RWPE2 (cell line): ENCODE measurements around the gene THY1.
A peak's percentile ranks its signal among the peaks of the same experiment; 100 is the strongest.

Source experiments
- ATAC-seq: fragments of 200-7000 bp; cut with Tn5 transposase; 3 replicates; pipeline ENCODE4 v1.9.1; 2021; ENCODE audit warnings: low read depth
- DNase-seq: peaks from one replicate; pipeline ENCODE4 v3.0.0-alpha.2; 2020; ENCODE audit warnings: low spot score
- H3K27ac ChIP-seq: fragments of 450-650 bp; 2 replicates; pipeline ENCODE4 v1.5.1; 2017; ENCODE audit warnings: mild to moderate bottlenecking; ENCODE audit not compliant: poor library complexity, severe bottlenecking
- H3K27me3 ChIP-seq: fragments of 250-450 bp; sonication (Bioruptor Pico); 2 replicates; pipeline ENCODE4 v1.5.1; 2021; ENCODE audit warnings: mild to moderate bottlenecking, moderate library complexity; ENCODE audit not compliant: insufficient read depth, poor library complexity, severe bottlenecking
- H3K36me3 ChIP-seq: fragments of 250-450 bp; sonication (Bioruptor Pico); 2 replicates; pipeline ENCODE4 v1.5.1; 2020; ENCODE audit warnings: low read depth, mild to moderate bottlenecking, moderate library complexity
- H3K4me1 ChIP-seq: fragments of 250-450 bp; sonication (Bioruptor Pico); 2 replicates; pipeline ENCODE4 v1.5.1; 2021; ENCODE audit warnings: mild to moderate bottlenecking, moderate library complexity; ENCODE audit not compliant: insufficient read depth, poor library complexity, severe bottlenecking
- H3K4me3 ChIP-seq: fragments of 250-450 bp; sonication (Bioruptor Pico); 2 replicates; pipeline ENCODE4 v1.5.1; 2021; ENCODE audit warnings: mild to moderate bottlenecking, moderate library complexity; ENCODE audit not compliant: severe bottlenecking
- H3K9me3 ChIP-seq: fragments of 250-450 bp; sonication (Bioruptor Pico); 2 replicates; pipeline ENCODE4 v1.5.1; 2021; ENCODE audit warnings: mild to moderate bottlenecking, moderate library complexity; ENCODE audit not compliant: severe bottlenecking
- TF ChIP-seq, protein P1 (sequence below): fragments of 450-650 bp; IDR thresholded peaks from one replicate; pipeline ENCODE4 v1.5.1; 2017; ENCODE audit warnings: mild to moderate bottlenecking, moderate library complexity; ENCODE audit not compliant: poor library complexity, severe bottlenecking

Gene THY1

GRCh38 chr11:119419834-119420492, 3.0 kb downstream of the THY1 start:
- Histone ChIP-seq H3K27ac (no peak overlapping the region), H3K9me3 (no peaks in the 10 kb centered on the region), H3K27me3 (peaks cover 31% of the 10 kb centered on the region), H3K36me3 (no peaks in the 10 kb centered on the region), H3K4me1 (no peaks in the 10 kb centered on the region), H3K4me3 (no peak overlapping the region)
- TF ChIP-seq, protein P1, sequence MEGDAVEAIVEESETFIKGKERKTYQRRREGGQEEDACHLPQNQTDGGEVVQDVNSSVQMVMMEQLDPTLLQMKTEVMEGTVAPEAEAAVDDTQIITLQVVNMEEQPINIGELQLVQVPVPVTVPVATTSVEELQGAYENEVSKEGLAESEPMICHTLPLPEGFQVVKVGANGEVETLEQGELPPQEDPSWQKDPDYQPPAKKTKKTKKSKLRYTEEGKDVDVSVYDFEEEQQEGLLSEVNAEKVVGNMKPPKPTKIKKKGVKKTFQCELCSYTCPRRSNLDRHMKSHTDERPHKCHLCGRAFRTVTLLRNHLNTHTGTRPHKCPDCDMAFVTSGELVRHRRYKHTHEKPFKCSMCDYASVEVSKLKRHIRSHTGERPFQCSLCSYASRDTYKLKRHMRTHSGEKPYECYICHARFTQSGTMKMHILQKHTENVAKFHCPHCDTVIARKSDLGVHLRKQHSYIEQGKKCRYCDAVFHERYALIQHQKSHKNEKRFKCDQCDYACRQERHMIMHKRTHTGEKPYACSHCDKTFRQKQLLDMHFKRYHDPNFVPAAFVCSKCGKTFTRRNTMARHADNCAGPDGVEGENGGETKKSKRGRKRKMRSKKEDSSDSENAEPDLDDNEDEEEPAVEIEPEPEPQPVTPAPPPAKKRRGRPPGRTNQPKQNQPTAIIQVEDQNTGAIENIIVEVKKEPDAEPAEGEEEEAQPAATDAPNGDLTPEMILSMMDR: no peak
- DNase-seq (no peak), ATAC-seq (no peak)

DNA sequence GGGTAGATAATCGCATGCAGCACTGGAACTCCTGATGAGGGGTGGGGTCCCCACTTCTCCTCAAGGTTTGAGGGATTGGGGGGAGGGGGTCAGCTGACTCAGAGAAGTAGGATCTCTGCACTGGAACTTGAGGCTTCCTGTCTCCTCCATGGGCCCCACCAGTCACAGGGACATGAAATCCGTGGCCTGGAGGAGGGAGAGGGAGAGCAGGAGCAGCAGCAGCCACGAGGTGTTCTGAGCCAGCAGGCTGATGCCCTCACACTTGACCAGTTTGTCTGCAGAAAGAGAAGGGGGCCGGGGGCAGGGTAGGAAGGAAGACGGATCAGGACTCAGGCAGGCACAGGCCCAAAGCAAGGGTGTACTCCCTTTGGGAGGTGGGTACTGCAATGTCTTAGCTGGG, 3.7 kb downstream of the THY1 start:
- ATAC-seq: no peak
- no peak overlapping the region for H3K27ac ChIP-seq
- H3K4me3 ChIP-seq: no peak overlapping the region
- no peaks in the 10 kb centered on the region for H3K9me3 ChIP-seq
- TF ChIP-seq, protein P1: no peak
- no peak for DNase-seq
- H3K4me1 ChIP-seq: no peaks in the 10 kb centered on the region
- no peaks in the 10 kb centered on the region for H3K36me3 ChIP-seq
- peaks cover 31% of the 10 kb centered on the region for H3K27me3 ChIP-seq

DNA sequence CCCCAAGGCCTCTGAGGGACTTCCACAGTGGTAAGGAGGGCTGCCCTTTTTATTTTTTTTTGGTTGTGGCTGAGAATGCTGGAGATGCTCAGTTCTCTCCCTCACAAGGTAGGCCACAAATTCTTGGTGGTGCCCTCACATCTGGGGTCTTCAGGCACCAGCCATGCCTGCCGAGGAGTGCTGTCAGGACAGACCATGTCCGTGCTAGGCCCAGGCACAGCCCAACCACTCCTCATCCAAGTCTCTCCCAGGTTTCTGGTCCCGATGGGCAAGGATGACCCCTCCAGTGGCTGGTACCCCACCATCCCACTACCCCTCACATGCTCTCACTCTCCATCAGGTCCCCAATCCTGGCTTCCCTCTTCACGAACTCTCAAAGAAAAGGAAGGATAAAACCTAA, 4.2 kb downstream of the THY1 start:
- ATAC-seq (no peak), DNase-seq (no peak)
- Histone ChIP-seq H3K4me1 (no peaks in the 10 kb centered on the region), H3K27ac (no peak overlapping the region), H3K4me3 (no peak overlapping the region), H3K36me3 (no peaks in the 10 kb centered on the region), H3K9me3 (no peaks in the 10 kb centered on the region), H3K27me3 (peaks cover 30% of the 10 kb centered on the region)
- TF ChIP-seq, protein P1: no peak

DNA sequence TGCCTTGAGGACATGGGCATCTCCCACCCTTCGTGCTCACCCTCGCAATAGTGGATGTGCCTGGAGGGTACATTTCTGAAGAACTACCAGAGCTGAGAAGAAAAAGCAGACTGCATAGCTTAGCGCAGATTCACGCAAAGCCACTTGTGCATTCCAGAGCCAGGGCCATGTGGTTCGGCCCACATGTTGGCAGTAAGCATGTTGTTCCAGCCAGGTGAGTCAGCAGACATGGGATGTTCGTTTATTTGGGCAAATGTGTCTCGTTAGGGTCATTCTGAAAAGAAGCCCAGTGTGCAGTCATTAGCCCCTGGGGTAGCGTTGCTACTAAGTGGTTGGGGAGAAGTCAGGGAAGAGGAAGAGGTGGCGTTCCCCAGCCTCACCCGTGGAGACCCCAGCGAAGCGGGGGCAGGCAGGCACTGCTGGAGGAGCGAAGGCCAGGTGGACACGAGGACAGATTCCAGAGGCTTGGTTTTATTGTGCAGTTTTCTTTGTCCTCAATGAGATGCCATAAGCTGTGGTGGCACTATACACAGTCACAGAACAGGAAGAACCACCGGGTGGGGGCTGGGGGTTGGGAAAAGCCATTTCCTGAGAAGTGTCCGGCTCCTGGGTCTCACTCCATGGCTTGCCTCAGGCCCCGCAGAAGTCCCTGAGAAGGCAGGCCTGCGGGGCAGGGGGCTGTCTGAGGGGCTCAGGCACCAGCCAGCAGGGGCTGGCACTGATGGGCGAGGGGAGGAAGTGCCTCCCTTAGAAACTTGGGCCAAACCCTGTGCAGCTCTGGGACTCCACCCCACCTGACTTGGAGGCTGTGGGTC, 5.0 kb downstream of the THY1 start:
- H3K4me3 ChIP-seq: no peak overlapping the region
- ATAC-seq: peak; percentile 70; the same call in 2 of the 3 replicates
- H3K27ac ChIP-seq: peak overlapping the region; percentile 7
- H3K36me3 ChIP-seq: no peaks in the 10 kb centered on the region
- TF ChIP-seq, protein P1: no peak
- no peak for DNase-seq
- H3K4me1 ChIP-seq: no peaks in the 10 kb centered on the region
- peaks cover 23% of the 10 kb centered on the region for H3K27me3 ChIP-seq
- no peaks in the 10 kb centered on the region for H3K9me3 ChIP-seq
